A549 (cell line): ENCODE measurements around the gene RGS6. TPM values are rescaled to one million over a fixed set of nuclear protein-coding genes. Genes with fewer than 3 reads are reported as not detected.

Source experiments
- ATAC-seq, 2 experiments: fragments of 200-7000 bp in 1 of 2; fragments of >200 bp in 1 of 2; cut with Nextera tagmentation in 1 of 2; cut with Tn5 transposase in 1 of 2; 3 replicates each; pipeline versions ENCODE4 v1.8.0 to v1.9.1; 2018 to 2020; ENCODE audit warnings: mild to moderate bottlenecking in 1 of 2, moderate library complexity in 1 of 2
- CTCF ChIA-PET: fragments of 300-600 bp; sonication (Branson Sonifier 250); formaldehyde crosslinking; extraction: SDS; loops from one replicate; lab custom pipeline; 2021; ENCODE audit warnings: antibody characterized with exemption, inconsistent platforms; lab: Yijun Ruan, JAX
- POLR2A ChIA-PET: fragments of 350-600 bp; formaldehyde crosslinking; extraction: SDS; loops from one replicate; lab custom pipeline; 2021; ENCODE audit warnings: antibody characterized with exemption, inconsistent platforms; lab: Yijun Ruan, JAX
- DNase-seq, 2 experiments: peaks; one replicate each; pipeline versions ENCODE4 v3.0.0 to v3.0.0-alpha.2; 2011 to 2016; ENCODE audit warnings: low read depth in 1 of 2, low spot score in 1 of 2
- FAIRE-seq: peaks from 2 replicates; lab custom pipeline; 2011; peaks lifted over from hg19 to GRCh38; lab: Jason Lieb, UNC
- H3K27ac ChIP-seq, 2 experiments: fragments of >200 bp; sonication (Bioruptor Twin); formaldehyde crosslinking; 3 replicates each; pipeline ENCODE4 v1.5.1; 2016 to 2017
- H3K4me1 ChIP-seq: fragments of >200 bp; sonication (Bioruptor Twin); formaldehyde crosslinking; 3 replicates; pipeline ENCODE4 v1.6.1; 2016
- H3K4me2 ChIP-seq: fragments of >200 bp; sonication (Bioruptor Twin); formaldehyde crosslinking; 3 replicates; pipeline ENCODE4 v1.6.1; 2016
- H3K4me3 ChIP-seq: fragments of >200 bp; sonication (Bioruptor Twin); formaldehyde crosslinking; 3 replicates; pipeline ENCODE4 v1.5.1; 2016
- H3K9me3 ChIP-seq: fragments of >200 bp; sonication (Bioruptor Twin); formaldehyde crosslinking; 3 replicates; pipeline ENCODE4 v1.6.1; 2016
- ATOH8 ChIP-seq: fragments of 250-450 bp; sonication (Bioruptor Pico); IDR thresholded peaks from 2 replicates; pipeline ENCODE4 v1.5.0; 2020; ENCODE audit warnings: low read depth, mild to moderate bottlenecking, moderate library complexity
- BHLHE40 ChIP-seq: IDR thresholded peaks from 2 replicates; pipeline ENCODE4 v1.6.1; 2012; ENCODE audit warnings: low read depth, low read length, inconsistent platforms
- CBX2 ChIP-seq: fragments of 200-600 bp; sonication (generic); IDR thresholded peaks from 2 replicates; pipeline ENCODE4 v1.6.1; 2016; ENCODE audit warnings: low read depth, mild to moderate bottlenecking, borderline replicate concordance
- CBX8 ChIP-seq: fragments of 200-600 bp; sonication (generic); IDR thresholded peaks from 2 replicates; pipeline ENCODE4 v1.6.1; 2016
- CHD4 ChIP-seq: fragments of 200-600 bp; sonication (generic); IDR thresholded peaks from 2 replicates; pipeline ENCODE4 v1.6.1; 2016; ENCODE audit warnings: antibody characterized with exemption, mild to moderate bottlenecking, borderline replicate concordance
- EP300 ChIP-seq, 2 experiments: fragments of >200 bp; sonication (Bioruptor Twin); formaldehyde crosslinking; IDR thresholded peaks; 2 replicates in 1 of 2; 3 replicates in 1 of 2; pipeline ENCODE4 v1.6.1; 2016 to 2017
- ESRRA ChIP-seq: fragments of 150-350 bp; IDR thresholded peaks from 2 replicates; pipeline ENCODE4 v1.6.1; 2014; ENCODE audit warnings: mild to moderate bottlenecking, low read length, borderline replicate concordance
- FOSB ChIP-seq: fragments of 250-450 bp; sonication (Bioruptor Pico); IDR thresholded peaks from 2 replicates; pipeline ENCODE4 v1.5.0; 2020; ENCODE audit warnings: mild to moderate bottlenecking, moderate library complexity
- HDAC2 ChIP-seq: fragments of 200-600 bp; sonication (generic); IDR thresholded peaks from 2 replicates; pipeline ENCODE4 v1.6.1; 2016
- HEYL ChIP-seq: fragments of 250-450 bp; sonication (Bioruptor Pico); IDR thresholded peaks from 2 replicates; pipeline ENCODE4 v1.8.0; 2021; ENCODE audit warnings: mild to moderate bottlenecking, moderate library complexity
- HOXA7 ChIP-seq: fragments of 250-450 bp; sonication (Bioruptor Pico); IDR thresholded peaks from 2 replicates; pipeline ENCODE4 v1.5.0; 2020; ENCODE audit warnings: mild to moderate bottlenecking, moderate library complexity
- HOXB13 ChIP-seq: fragments of 250-450 bp; sonication (Bioruptor Pico); IDR thresholded peaks from 2 replicates; pipeline ENCODE4 v1.5.0; 2020; ENCODE audit warnings: low read depth, mild to moderate bottlenecking, moderate library complexity
- HOXB5 ChIP-seq: fragments of 250-450 bp; sonication (Bioruptor Pico); IDR thresholded peaks from 2 replicates; pipeline ENCODE4 v1.5.0; 2020; ENCODE audit warnings: mild to moderate bottlenecking, moderate library complexity
- JUNB ChIP-seq: fragments of >200 bp; sonication (Bioruptor Twin); formaldehyde crosslinking; IDR thresholded peaks from 2 replicates; pipeline ENCODE4 v1.6.1; 2016
- KDM5A ChIP-seq: fragments of 200-600 bp; sonication (generic); IDR thresholded peaks from 2 replicates; pipeline ENCODE4 v1.6.1; 2016; ENCODE audit warnings: antibody characterized with exemption, mild to moderate bottlenecking
- MAZ ChIP-seq: fragments of 150-350 bp; IDR thresholded peaks from 2 replicates; pipeline ENCODE4 v1.6.1; 2014; ENCODE audit warnings: antibody characterized with exemption, low read depth, low read length, borderline replicate concordance
- NFE2L2 ChIP-seq: fragments of 150-350 bp; conservative IDR thresholded peaks from 2 replicates; pipeline ENCODE4 v1.6.1; 2014; ENCODE audit warnings: low read length
- POLR2A ChIP-seq: IDR thresholded peaks from 2 replicates; pipeline ENCODE4 v1.6.1; 2012; ENCODE audit warnings: mild to moderate bottlenecking, low read length
- RAD21 ChIP-seq, 2 experiments: fragments of >200 bp in 1 of 2; sonication (Bioruptor Twin) in 1 of 2; formaldehyde crosslinking in 1 of 2; IDR thresholded peaks in 1 of 2; conservative IDR thresholded peaks in 1 of 2; 2 replicates in 1 of 2; 3 replicates in 1 of 2; pipeline ENCODE4 v1.6.1; 2012 to 2018; ENCODE audit warnings: inconsistent platforms in 1 of 2
- SMC3 ChIP-seq: fragments of >200 bp; sonication (Bioruptor Twin); formaldehyde crosslinking; IDR thresholded peaks from 3 replicates; pipeline ENCODE4 v1.6.1; 2018; ENCODE audit warnings: inconsistent platforms
- TFCP2L1 ChIP-seq: fragments of 250-450 bp; sonication (Bioruptor Pico); IDR thresholded peaks from 2 replicates; pipeline ENCODE4 v1.5.0; 2021; ENCODE audit warnings: mild to moderate bottlenecking
- TP53 ChIP-seq: fragments of 250-450 bp; sonication (Bioruptor Pico); IDR thresholded peaks from 2 replicates; pipeline ENCODE4 v1.5.0; 2021; ENCODE audit warnings: mild to moderate bottlenecking, moderate library complexity
- USF2 ChIP-seq: fragments of 450-650 bp; IDR thresholded peaks from 2 replicates; pipeline ENCODE4 v1.6.1; 2014; ENCODE audit warnings: antibody characterized with exemption
- ZC3H11A ChIP-seq: fragments of 450-650 bp; IDR thresholded peaks from 2 replicates; pipeline ENCODE4 v1.6.1; 2014; ENCODE audit warnings: antibody characterized with exemption, mild to moderate bottlenecking
- ZFP36 ChIP-seq: fragments of 450-650 bp; IDR thresholded peaks from 2 replicates; pipeline ENCODE4 v1.6.1; 2014; ENCODE audit warnings: borderline replicate concordance; ENCODE audit not compliant: partially characterized antibody
- ZNF302 ChIP-seq: fragments of 250-450 bp; sonication (Bioruptor Pico); IDR thresholded peaks from 2 replicates; pipeline ENCODE4 v1.9.0; 2021; ENCODE audit warnings: inconsistent platforms, mild to moderate bottlenecking, moderate library complexity
- WGBS: methylation state at CpG from one replicate; pipeline ENCODE4 v1.1.6; 2017; ENCODE audit errors: missing lambda C conversion rate; 5-methylcytosine and 5-hydroxymethylcytosine counted together
- polyA plus RNA-seq, 4 experiments: library from polyadenylated mRNA; depleted of rRNA in 3 of 4; stranded (reverse); fragments of >200 nt; fragmentation: RNase III in 1 of 4; extraction: RNeasy Plus Mini Kit Qiagen cat#74134 plus additional on column Dnase treatment in 1 of 4; gene quantifications; 2 replicates in 3 of 4; 3 replicates in 1 of 4; pipeline ENCODE4 v1.2.3, GENCODE V29; 2011 to 2017
- TF ChIP-seq, protein P1 (sequence below): IDR thresholded peaks from 2 replicates; pipeline ENCODE4 v1.6.1; 2012

Gene RGS6
- polyA plus RNA-seq, 2 of the 4 experiments (the other 2 are of a cell fraction), result not detected

- Histone ChIP-seq H3K9me3 (no peaks in the 10 kb centered on the region), H3K4me1 (no peaks in the 10 kb centered on the region), H3K27ac (no peak overlapping the region), H3K4me2 (no peak overlapping the region), H3K4me3 (no peak overlapping the region)
- FAIRE-seq, result no peak
- ChIA-PET CTCF (interaction anchor here (1.2 kb wide), 1 partner anchor 9 kb away, joined by 3 read pairs; no protein-coding TSS in a partner anchor), POLR2A (no interaction called here)
- TF ChIP-seq, protein P1, sequence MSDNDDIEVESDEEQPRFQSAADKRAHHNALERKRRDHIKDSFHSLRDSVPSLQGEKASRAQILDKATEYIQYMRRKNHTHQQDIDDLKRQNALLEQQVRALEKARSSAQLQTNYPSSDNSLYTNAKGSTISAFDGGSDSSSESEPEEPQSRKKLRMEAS, result no peak
- TF ChIP-seq MAZ, result no peak
- TF ChIP-seq HOXB13 (CRISPR knock-in tag), result no peak
- no peak for TF ChIP-seq ESRRA
- TF ChIP-seq KDM5A, result no peak
- no peak for TF ChIP-seq TFCP2L1 (CRISPR knock-in tag)
- TF ChIP-seq ZNF302 (CRISPR knock-in tag), result no peak
- TF ChIP-seq NFE2L2, result no peak
- no peak for TF ChIP-seq JUNB
- no peak for TF ChIP-seq RAD21 (conservative IDR thresholded peaks at IDR 0.05 in 1 of 2, IDR thresholded peaks at IDR 0.05 in 1 of 2)
- no peak for TF ChIP-seq HOXA7
- no peak for TF ChIP-seq HDAC2
- no peak for TF ChIP-seq BHLHE40
- TF ChIP-seq TP53 (CRISPR knock-in tag), result no peak
- no peak for ATAC-seq
- DNase-seq, result no peak
Measured at GRCh38 chr14:72017290-72017689, 85.1 kb downstream of the RGS6 start.

GRCh38 chr14:72023128-72024042 lies 91.2 kb downstream of the RGS6 start:
- H3K4me3 ChIP-seq, result no peak overlapping the region
- H3K27ac ChIP-seq, result no peak overlapping the region
- FAIRE-seq (no peak), DNase-seq (no peak), ATAC-seq (no peak)
- ChIA-PET POLR2A (no interaction called here), CTCF (interaction anchor here (0.6 to 1.0 kb wide), 2 partner anchors 20 to 109 kb away, joined by 3 read pairs; no protein-coding TSS in a partner anchor)
- no peaks in the 10 kb centered on the region for H3K9me3 ChIP-seq
- no peaks in the 10 kb centered on the region for H3K4me1 ChIP-seq
- WGBS, result 10% methylated on average over 7 of the region's 7 CpGs
- TF ChIP-seq CBX8, result no peak
- TF ChIP-seq RAD21 (conservative IDR thresholded peaks at IDR 0.05 in 1 of 2, IDR thresholded peaks at IDR 0.05 in 1 of 2), result no peak
- no peak for TF ChIP-seq CBX2
- no peak for TF ChIP-seq MAZ
- TF ChIP-seq HOXB5 (CRISPR knock-in tag), result no peak
- no peak for TF ChIP-seq HEYL (CRISPR knock-in tag)
- no peak for TF ChIP-seq TFCP2L1 (CRISPR knock-in tag)
- no peak for TF ChIP-seq POLR2A
- TF ChIP-seq, protein P1, result no peak
- TF ChIP-seq FOSB (CRISPR knock-in tag), result no peak
- no peak for TF ChIP-seq CHD4
- no peak for TF ChIP-seq HOXA7
- TF ChIP-seq ZFP36, result no peak
- TF ChIP-seq SMC3, result no peak
- TF ChIP-seq EP300 (IDR thresholded peaks at IDR 0.05), result no peak
- TF ChIP-seq ZC3H11A, result no peak
- TF ChIP-seq USF2, result no peak
- TF ChIP-seq JUNB, result no peak
- TF ChIP-seq ATOH8 (CRISPR knock-in tag), result no peak
- H3K4me2 ChIP-seq, result no peak overlapping the region
